ENCODE data around the gene NPM3. TPM values are rescaled to one million over a fixed set of nuclear protein-coding genes. Genes with fewer than 3 reads are reported as not detected.
"Not testable (repeated sequence)": the region's sequence is repeated elsewhere in the genome, so short reads cannot be mapped to it uniquely, and the experiment has no call there.

The NPM3 gene
- total and polyA plus RNA-seq, 4 experiments from 2014 or later = 5.3 to 12.4 (median 8.9) TPM

DNA sequence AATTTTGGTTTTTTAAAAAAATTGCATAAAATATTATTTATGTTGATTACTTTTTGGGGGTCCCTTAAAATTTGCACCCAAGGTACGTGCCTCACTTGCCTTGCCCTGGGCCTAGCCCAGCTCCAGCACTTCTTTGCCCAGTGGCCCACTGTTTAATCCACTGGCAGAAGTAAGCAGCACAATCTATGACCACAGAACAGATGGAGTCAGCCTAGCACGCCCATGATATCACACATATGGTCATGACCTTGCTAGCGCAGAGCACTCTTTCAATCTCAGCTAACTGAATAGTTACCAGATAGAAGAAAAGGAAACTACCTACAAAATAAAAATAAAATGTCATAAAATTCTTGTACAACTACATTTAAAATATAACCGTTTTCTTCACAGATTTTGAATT lies 29.4 kb upstream of the NPM3 start:
- Histone ChIP-seq H3K4me1 (ENCODE audit: insufficient read depth, low read length) (peaks cover 61% of the 10 kb centered on the region), H3K36me3 (ENCODE audit: insufficient read depth, low read length) (peaks cover 46% of the 10 kb centered on the region), H3K4me3 (ENCODE audit: low read length in 2 of 2) (no peak overlapping the region), H3K9me3 (ENCODE audit: control insufficient read depth in 1 of 2, low read length in 2 of 2) (no peaks in the 10 kb centered on the region), H3K27me3 (ENCODE audit: insufficient read depth, low read length) (no peaks in the 10 kb centered on the region), H3K27ac (ENCODE audit: low read depth, low read length) (no peak overlapping the region)
- DNase-seq = no peak
- Mint-ChIP-seq H3K27me3 (no peaks in the 10 kb centered on the region), H3K4me1 (peaks cover 37 to 63% (median 44%) of the 10 kb centered on the region in 4 donors), H3K9me3 (no peaks in the 10 kb centered on the region), H3K4me3 (peak overlapping the region in 5 of 8 donors; percentile 13 to 100 (median 44)), H3K36me3 (peaks cover 44 to 68% of the 10 kb centered on the region in 2 donors), H3K27ac (peak overlapping the region in 2 of 7 donors; percentile 29 to 91)
- intact Hi-C loops (cut with micrococcal nuclease) = loop anchor here (2.0 kb wide), 1 partner anchor 18 kb away; no protein-coding TSS in a partner anchor
- POLR2A ChIA-PET (ENCODE audit: partially characterized antibody) = interaction anchor here (1.0 to 3.0 kb wide), 3 partner anchors 27 to 31 kb away, joined by 3 to 9 read pairs (median 4); partner anchors contain the start of gene NPM3
- CTCF ChIA-PET (ENCODE audit: partially characterized antibody) = interaction anchor here (0.6 to 2.6 kb wide), 9 partner anchors 10 to 67 kb away, joined by 3 to 12 read pairs (median 4); partner anchors contain the start of genes KCNIP2 and NPM3

DNA sequence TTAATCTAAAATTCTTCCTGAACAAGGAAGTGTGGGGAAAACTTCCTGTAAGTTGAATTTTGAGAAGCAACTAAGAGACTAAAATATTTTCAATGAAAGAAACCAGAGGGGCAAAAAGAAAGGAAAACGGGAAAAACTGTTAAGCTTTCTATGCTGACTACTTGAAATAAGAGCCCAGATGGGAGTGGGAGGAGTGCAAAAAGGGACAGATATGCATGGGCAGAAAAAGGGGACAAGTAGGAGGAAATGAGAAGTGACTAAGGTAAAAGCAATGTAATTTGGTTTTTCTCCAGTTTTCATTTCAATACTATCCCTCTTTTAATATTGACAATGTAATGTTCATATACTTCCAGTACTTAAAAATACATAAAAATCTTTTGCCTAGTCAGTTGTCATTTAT lies 23.9 kb upstream of the NPM3 start:
- Mint-ChIP-seq H3K27ac (peak overlapping the region in 3 of 7 donors; percentile 29 to 43 (median 35)), H3K9me3 (no peaks in the 10 kb centered on the region), H3K4me3 (no peak overlapping the region), H3K4me1 (peaks cover 18 to 37% (median 28%) of the 10 kb centered on the region in 4 donors), H3K36me3 (peaks cover 40 to 64% of the 10 kb centered on the region in 2 donors), H3K27me3 (no peaks in the 10 kb centered on the region)
- Histone ChIP-seq H3K27ac (ENCODE audit: low read depth, low read length) (no peak overlapping the region), H3K27me3 (ENCODE audit: insufficient read depth, low read length) (no peaks in the 10 kb centered on the region), H3K36me3 (ENCODE audit: insufficient read depth, low read length) (peaks cover 72% of the 10 kb centered on the region), H3K4me1 (ENCODE audit: insufficient read depth, low read length) (peaks cover 32% of the 10 kb centered on the region), H3K9me3 (ENCODE audit: control insufficient read depth in 1 of 2, low read length in 2 of 2) (no peaks in the 10 kb centered on the region), H3K4me3 (ENCODE audit: low read length in 2 of 2) (no peak overlapping the region)
- CTCF ChIA-PET (ENCODE audit: partially characterized antibody) = interaction anchor here (0.8 to 1.6 kb wide), 2 partner anchors 11 to 34 kb away, joined by 3 to 4 read pairs; no protein-coding TSS in a partner anchor
- POLR2A ChIA-PET (ENCODE audit: partially characterized antibody) = interaction anchor here (1.2 to 5.5 kb wide), 2 partner anchors 11 to 22 kb away, joined by 4 to 30 read pairs; partner anchors contain the start of gene OGA
- no peak for DNase-seq
- intact Hi-C loops (cut with micrococcal nuclease) = no loop called here

DNA sequence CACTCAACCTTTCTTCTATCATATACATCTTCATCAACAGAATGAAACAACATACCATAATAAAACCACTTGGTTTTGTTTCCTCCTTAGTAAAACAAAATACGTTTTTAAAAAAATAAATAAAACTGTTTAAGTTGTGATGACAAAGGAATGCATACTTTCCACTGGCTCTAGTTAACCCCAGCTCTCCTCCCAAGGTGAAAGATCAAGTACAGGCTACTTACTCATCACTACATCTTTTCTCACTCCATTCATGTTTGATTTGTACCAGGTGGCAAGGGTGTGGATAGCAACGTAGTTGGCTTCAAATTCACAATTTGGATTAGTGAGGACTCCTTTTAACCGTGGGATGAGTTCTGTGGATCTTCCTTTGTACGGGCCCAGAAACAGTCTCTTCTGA lies 20.3 kb upstream of the NPM3 start:
- Mint-ChIP-seq H3K27me3 (no peaks in the 10 kb centered on the region), H3K4me1 (peaks cover 19 to 43% (median 28%) of the 10 kb centered on the region in 4 donors), H3K27ac (peak overlapping the region in 2 of 7 donors; percentile 11 to 17), H3K9me3 (no peaks in the 10 kb centered on the region), H3K36me3 (peaks cover 47 to 66% of the 10 kb centered on the region in 2 donors), H3K4me3 (peak overlapping the region in 1 of 8 donors; percentile 24)
- H3K4me1 ChIP-seq (ENCODE audit: insufficient read depth, low read length) = peaks cover 38% of the 10 kb centered on the region
- H3K9me3 ChIP-seq (ENCODE audit: control insufficient read depth in 1 of 2, low read length in 2 of 2) = no peaks in the 10 kb centered on the region
- ChIA-PET CTCF (ENCODE audit: partially characterized antibody) (interaction anchor here (0.7 to 2.6 kb wide), 4 partner anchors 9 to 38 kb away, joined by 3 to 6 read pairs (median 3); no protein-coding TSS in a partner anchor), POLR2A (ENCODE audit: partially characterized antibody) (interaction anchor here (1.0 to 5.5 kb wide), 3 partner anchors 14 to 19 kb away, joined by 3 to 30 read pairs (median 3); partner anchors contain the start of gene OGA)
- no peak for DNase-seq
- H3K27me3 ChIP-seq (ENCODE audit: insufficient read depth, low read length) = no peaks in the 10 kb centered on the region
- no peak overlapping the region for H3K27ac ChIP-seq (ENCODE audit: low read depth, low read length)
- H3K4me3 ChIP-seq (ENCODE audit: low read length in 2 of 2) = no peak overlapping the region
- peaks cover 79% of the 10 kb centered on the region for H3K36me3 ChIP-seq (ENCODE audit: insufficient read depth, low read length)
- intact Hi-C loops (cut with micrococcal nuclease) = no loop called here

DNA sequence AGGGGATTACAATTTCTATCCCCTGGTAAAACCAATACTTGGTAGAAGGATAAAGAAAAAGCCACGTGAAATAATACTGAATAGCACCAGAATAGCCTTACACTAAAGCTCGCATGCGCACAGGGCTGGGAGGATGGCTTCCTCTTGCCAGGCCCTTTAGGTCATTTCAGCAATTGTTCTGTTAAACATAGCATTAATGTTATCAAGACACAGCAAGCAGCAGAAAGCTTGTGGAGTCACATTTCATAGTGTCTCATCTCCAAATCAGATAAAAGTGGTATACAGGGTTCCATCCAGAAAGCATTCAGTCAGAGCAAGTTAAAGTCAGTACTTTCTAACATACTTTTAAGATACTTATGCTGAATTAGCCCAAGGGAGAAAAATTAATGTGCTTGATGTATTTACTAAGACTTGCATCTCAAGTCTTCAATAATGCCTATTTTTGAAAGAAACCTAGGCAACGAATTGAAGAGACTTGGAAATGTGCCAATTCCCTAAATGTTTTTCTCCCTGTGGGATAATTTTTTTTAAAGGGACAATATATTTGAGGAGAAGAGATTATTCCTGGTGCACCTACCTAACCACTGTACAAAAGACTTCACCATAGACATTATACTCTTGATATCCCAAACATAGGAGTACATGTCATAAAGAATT lies 14.3 kb upstream of the NPM3 start:
- no peaks in the 10 kb centered on the region for H3K27me3 ChIP-seq (ENCODE audit: insufficient read depth, low read length)
- peaks cover 82% of the 10 kb centered on the region for H3K36me3 ChIP-seq (ENCODE audit: insufficient read depth, low read length)
- Mint-ChIP-seq H3K4me3 (no peak overlapping the region), H3K4me1 (peaks cover 22 to 35% (median 26%) of the 10 kb centered on the region in 4 donors), H3K27me3 (no peaks in the 10 kb centered on the region), H3K9me3 (no peaks in the 10 kb centered on the region), H3K36me3 (peaks cover 63 to 81% of the 10 kb centered on the region in 2 donors), H3K27ac (peak overlapping the region in 4 of 7 donors; percentile 5 to 91 (median 27))
- H3K4me3 ChIP-seq (ENCODE audit: low read length in 2 of 2) = no peak overlapping the region
- POLR2A ChIA-PET (ENCODE audit: partially characterized antibody) = interaction anchor here (0.7 to 3.3 kb wide), 3 partner anchors 14 to 20 kb away, joined by 3 to 18 read pairs (median 3); partner anchors contain the start of gene OGA
- no peak for DNase-seq
- intact Hi-C loops (cut with micrococcal nuclease) = no loop called here
- H3K9me3 ChIP-seq (ENCODE audit: control insufficient read depth in 1 of 2, low read length in 2 of 2) = no peaks in the 10 kb centered on the region
- peaks cover 38% of the 10 kb centered on the region for H3K4me1 ChIP-seq (ENCODE audit: insufficient read depth, low read length)
- CTCF ChIA-PET (ENCODE audit: partially characterized antibody) = interaction anchor here (0.6 to 4.3 kb wide), 6 partner anchors 14 to 46 kb away, joined by 3 to 29 read pairs (median 6); partner anchors contain the start of genes KCNIP2 and NPM3
- H3K27ac ChIP-seq (ENCODE audit: low read depth, low read length) = no peak overlapping the region

DNA sequence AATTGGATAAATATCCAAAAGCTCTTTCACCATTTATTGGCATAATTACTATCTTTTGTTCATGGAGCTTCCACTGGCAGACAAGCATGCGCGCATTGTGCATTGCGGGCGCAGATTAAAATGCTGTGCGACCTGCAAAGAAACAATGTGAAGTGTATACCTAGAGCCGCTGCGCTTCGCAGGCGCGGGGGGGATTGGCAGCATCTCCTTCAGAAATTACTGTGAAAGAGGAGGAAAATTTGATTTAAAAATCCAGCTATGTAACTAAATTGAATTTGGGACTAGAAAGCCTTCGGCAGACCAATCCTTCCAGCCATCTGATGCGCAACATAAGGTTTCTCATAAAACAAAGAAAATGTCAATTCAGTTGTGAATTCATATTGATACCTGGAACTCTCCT lies 10.3 kb upstream of the NPM3 start:
- Histone ChIP-seq H3K4me3 (ENCODE audit: low read length in 2 of 2) (no peak overlapping the region), H3K27ac (ENCODE audit: low read depth, low read length) (no peak overlapping the region), H3K27me3 (ENCODE audit: insufficient read depth, low read length) (no peaks in the 10 kb centered on the region), H3K4me1 (ENCODE audit: insufficient read depth, low read length) (peaks cover 10% of the 10 kb centered on the region), H3K9me3 (ENCODE audit: control insufficient read depth in 1 of 2, low read length in 2 of 2) (no peaks in the 10 kb centered on the region), H3K36me3 (ENCODE audit: insufficient read depth, low read length) (peaks cover 60% of the 10 kb centered on the region)
- no peaks in the 10 kb centered on the region for H3K27me3 Mint-ChIP-seq
- CTCF ChIA-PET (ENCODE audit: partially characterized antibody) = interaction anchor here (1.8 to 2.0 kb wide), 2 partner anchors 12 to 42 kb away, joined by 4 to 6 read pairs; no protein-coding TSS in a partner anchor
- H3K4me1 Mint-ChIP-seq = peaks cover 6 to 14% (median 10%) of the 10 kb centered on the region in 4 donors
- H3K36me3 Mint-ChIP-seq = peaks cover 49 to 74% of the 10 kb centered on the region in 2 donors
- no peak for DNase-seq
- H3K9me3 Mint-ChIP-seq = no peaks in the 10 kb centered on the region
- POLR2A ChIA-PET (ENCODE audit: partially characterized antibody) = interaction anchor here (0.6 to 2.8 kb wide), 3 partner anchors 9 to 25 kb away, joined by 3 to 14 read pairs (median 3); partner anchors contain the start of gene OGA
- H3K27ac Mint-ChIP-seq = no peak overlapping the region
- H3K4me3 Mint-ChIP-seq = no peak overlapping the region
- intact Hi-C loops (cut with micrococcal nuclease) = no loop called here

DNA sequence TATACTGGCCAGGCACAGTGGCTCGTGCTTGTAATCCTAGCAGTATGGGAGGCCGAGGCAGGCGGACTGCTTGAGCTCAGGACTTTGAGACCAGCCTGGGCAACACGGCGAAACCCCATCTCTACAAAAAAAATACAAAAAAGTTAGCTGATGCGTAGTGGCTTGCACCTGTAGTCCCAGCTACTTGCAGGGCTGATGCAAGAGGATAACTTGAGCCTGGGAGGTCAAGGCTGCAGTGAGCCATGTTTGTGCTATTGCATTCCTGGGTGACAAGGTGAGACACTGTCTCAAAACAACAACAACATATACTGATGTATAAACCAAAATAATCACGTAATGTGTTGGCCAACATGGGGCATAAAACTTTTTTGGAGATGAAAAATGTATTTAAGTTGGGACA lies 6.4 kb upstream of the NPM3 start:
- intact Hi-C loops (cut with micrococcal nuclease) = no loop called here

DNA sequence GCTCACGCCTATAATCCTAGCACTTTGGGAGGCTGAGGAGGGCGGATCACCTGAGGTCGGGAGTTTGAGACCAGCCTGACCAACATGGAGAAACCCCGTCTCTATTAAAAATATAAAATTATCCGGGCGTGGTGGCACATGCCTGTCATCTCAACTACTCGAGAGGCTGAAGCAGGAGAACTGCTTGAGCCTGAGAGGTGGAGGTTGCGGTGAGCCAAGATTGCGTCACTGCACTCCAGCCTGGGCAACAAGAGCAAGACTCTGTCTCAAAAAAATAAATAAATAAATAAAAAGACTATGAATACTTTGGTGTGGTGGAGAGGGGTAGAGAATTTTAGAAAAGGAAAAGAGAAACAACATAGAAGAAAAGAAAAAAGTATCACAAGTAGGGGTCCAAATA lies 6.0 kb upstream of the NPM3 start:
- Mint-ChIP-seq H3K4me1 (peaks cover 18 to 26% (median 20%) of the 10 kb centered on the region in 4 donors), H3K36me3 (peaks cover 37 to 69% of the 10 kb centered on the region in 2 donors)
- H3K27me3 ChIP-seq (ENCODE audit: insufficient read depth, low read length); H3K9me3 ChIP-seq (ENCODE audit: control insufficient read depth in 1 of 2, low read length in 2 of 2); DNase-seq; H3K27me3 Mint-ChIP-seq; H3K9me3 Mint-ChIP-seq; POLR2A ChIA-PET (ENCODE audit: partially characterized antibody); H3K27ac Mint-ChIP-seq; H3K4me3 Mint-ChIP-seq; H3K4me3 ChIP-seq (ENCODE audit: low read length in 2 of 2); intact Hi-C loops (cut with micrococcal nuclease); H3K27ac ChIP-seq (ENCODE audit: low read depth, low read length): not testable (repeated sequence)
- CTCF ChIA-PET (ENCODE audit: partially characterized antibody) = interaction anchor here (1.7 kb wide), 1 partner anchor 8 kb away, joined by 11 read pairs; no protein-coding TSS in a partner anchor
- H3K4me1 ChIP-seq (ENCODE audit: insufficient read depth, low read length) = peaks cover 12% of the 10 kb centered on the region
- H3K36me3 ChIP-seq (ENCODE audit: insufficient read depth, low read length) = peaks cover 56% of the 10 kb centered on the region

More for the DNA sequence above, 6.4 kb upstream of the NPM3 start:
- Histone ChIP-seq H3K27me3 (ENCODE audit: insufficient read depth, low read length) (no peaks in the 10 kb centered on the region), H3K27ac (ENCODE audit: low read depth, low read length) (no peak overlapping the region), H3K4me3 (ENCODE audit: low read length in 2 of 2) (no peak overlapping the region), H3K9me3 (ENCODE audit: control insufficient read depth in 1 of 2, low read length in 2 of 2) (no peaks in the 10 kb centered on the region), H3K36me3 (ENCODE audit: insufficient read depth, low read length) (peaks cover 59% of the 10 kb centered on the region), H3K4me1 (ENCODE audit: insufficient read depth, low read length) (peaks cover 8% of the 10 kb centered on the region)
- Mint-ChIP-seq H3K27me3 (no peaks in the 10 kb centered on the region), H3K4me1 (peaks cover 14 to 22% (median 16%) of the 10 kb centered on the region in 4 donors), H3K36me3 (peaks cover 42 to 73% of the 10 kb centered on the region in 2 donors), H3K4me3 (no peak overlapping the region), H3K9me3 (no peaks in the 10 kb centered on the region), H3K27ac (peak overlapping the region in 1 of 7 donors; percentile 55)
- DNase-seq = no peak
- ChIA-PET CTCF (ENCODE audit: partially characterized antibody) (interaction anchor here (1.7 kb wide), 1 partner anchor 9 kb away, joined by 11 read pairs; no protein-coding TSS in a partner anchor), POLR2A (ENCODE audit: partially characterized antibody) (interaction anchor here (0.8 kb wide), 1 partner anchor 14 kb away, joined by 3 read pairs; no protein-coding TSS in a partner anchor)
